H1 (cell line): ENCODE measurements around the gene METTL1.

Source experiments
- CHD1 ChIP-seq: IDR thresholded peaks from 2 replicates; pipeline ENCODE4 v1.6.1; 2012; ENCODE audit warnings: low read depth, low read length, improper control_type of control experiment
- CREB1 ChIP-seq: IDR thresholded peaks from 2 replicates; pipeline ENCODE4 v1.6.1; 2012; ENCODE audit warnings: inconsistent platforms
- EZH2 ChIP-seq: fragments of 200-600 bp; sonication (generic); IDR thresholded peaks from 2 replicates; pipeline ENCODE4 v1.7.1; 2012; ENCODE audit warnings: low read depth, mild to moderate bottlenecking, moderate library complexity, low read length, inconsistent platforms; ENCODE audit not compliant: severe bottlenecking
- JUND ChIP-seq: IDR thresholded peaks from 2 replicates; pipeline ENCODE4 v1.6.1; 2011; ENCODE audit warnings: mild to moderate bottlenecking, improper control_type of control experiment, low read length
- NRF1 ChIP-seq: IDR thresholded peaks from 2 replicates; pipeline ENCODE4 v1.6.1; 2011; ENCODE audit warnings: mild to moderate bottlenecking, low read depth, low read length, improper control_type of control experiment
- PHF8 ChIP-seq: fragments of 200-600 bp; sonication (generic); conservative IDR thresholded peaks from 2 replicates; pipeline ENCODE4 v1.7.1; 2012; ENCODE audit warnings: low read depth, mild to moderate bottlenecking, inconsistent platforms, low read length, moderate library complexity
- POLR2A ChIP-seq, 2 experiments: IDR thresholded peaks; 1 replicate in 1 of 2; 2 replicates in 1 of 2; pipeline ENCODE4 v1.6.1; 2011; ENCODE audit warnings: low read depth in 2 of 2, low read length in 2 of 2, mild to moderate bottlenecking in 2 of 2; ENCODE audit errors: control extremely low read depth in 1 of 2
- RFX5 ChIP-seq: IDR thresholded peaks from 2 replicates; pipeline ENCODE4 v1.6.1; 2011; ENCODE audit warnings: low read depth, low read length, improper control_type of control experiment, borderline replicate concordance
- RXRA ChIP-seq: IDR thresholded peaks from 2 replicates; pipeline ENCODE4 v1.6.1; 2011; ENCODE audit warnings: low read depth, mild to moderate bottlenecking, low read length, moderate library complexity; ENCODE audit not compliant: insufficient read depth
- SRF ChIP-seq: IDR thresholded peaks from 2 replicates; pipeline ENCODE4 v1.6.1; 2011; ENCODE audit warnings: mild to moderate bottlenecking, low read depth, low read length, moderate library complexity
- ZNF274 ChIP-seq: IDR thresholded peaks from 2 replicates; pipeline ENCODE4 v1.7.0; 2012; ENCODE audit warnings: low read length, borderline replicate concordance; ENCODE audit errors: extremely low read depth
- TF ChIP-seq, protein P1 (sequence below), 3 experiments: IDR thresholded peaks; 1 replicate in 2 of 3; 2 replicates in 1 of 3; pipeline versions ENCODE4 v1.5.1 to v1.6.1; 2011; ENCODE audit warnings: low read length in 3 of 3, mild to moderate bottlenecking in 3 of 3, inconsistent platforms in 2 of 3, low read depth in 1 of 3, moderate library complexity in 1 of 3; ENCODE audit not compliant: insufficient read depth in 1 of 3; ENCODE audit errors: control extremely low read depth in 1 of 3

DNA sequence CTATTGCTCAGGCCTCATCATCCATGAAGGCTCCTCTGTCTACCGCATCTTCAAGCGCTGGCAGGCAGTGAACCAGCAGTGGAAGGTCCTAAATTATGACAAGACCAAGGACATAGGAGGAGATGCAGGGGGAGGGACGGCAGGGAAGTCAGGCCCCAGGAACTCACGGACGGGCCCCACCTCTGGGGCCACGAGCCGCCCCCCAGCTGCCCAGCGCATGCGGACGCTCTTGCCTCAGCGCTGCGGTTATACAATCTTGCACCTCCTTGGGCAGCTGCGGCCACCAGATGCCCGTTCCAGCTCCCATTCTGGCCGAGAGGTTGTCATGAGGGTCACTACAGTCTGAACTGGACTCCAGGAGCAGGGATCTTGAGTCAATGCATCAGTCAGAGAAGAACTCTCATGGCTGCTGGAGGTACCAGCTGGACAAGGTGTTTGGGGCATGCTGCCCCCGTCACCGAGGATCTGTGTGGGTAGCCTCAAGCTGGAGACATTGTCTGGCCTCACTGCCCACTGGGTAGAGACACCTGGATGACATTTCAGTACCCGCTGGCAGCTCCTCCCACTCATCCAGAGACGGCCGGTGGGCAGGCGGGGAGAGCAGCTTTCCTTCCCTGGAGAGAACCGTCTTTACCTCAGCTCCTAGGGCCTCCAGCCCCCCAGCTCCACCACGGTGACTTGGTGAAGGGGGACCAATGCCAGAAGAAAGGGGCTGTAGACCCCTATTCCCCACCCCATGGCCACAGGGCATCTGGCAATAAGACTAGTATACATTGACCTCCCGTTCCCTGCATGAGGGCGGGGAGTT, 13.1 kb downstream of the METTL1 start:
- TF ChIP-seq JUND, result no peak
- TF ChIP-seq PHF8, result no peak
- no peak for TF ChIP-seq POLR2A (IDR thresholded peaks at IDR 0.05; ENCODE audit: control extremely low read depth in 1 of 2, low read depth in 2 of 2, low read length in 2 of 2)
- TF ChIP-seq EZH2, result no peak
- TF ChIP-seq SRF, result no peak
- no peak for TF ChIP-seq NRF1
- TF ChIP-seq, protein P1, sequence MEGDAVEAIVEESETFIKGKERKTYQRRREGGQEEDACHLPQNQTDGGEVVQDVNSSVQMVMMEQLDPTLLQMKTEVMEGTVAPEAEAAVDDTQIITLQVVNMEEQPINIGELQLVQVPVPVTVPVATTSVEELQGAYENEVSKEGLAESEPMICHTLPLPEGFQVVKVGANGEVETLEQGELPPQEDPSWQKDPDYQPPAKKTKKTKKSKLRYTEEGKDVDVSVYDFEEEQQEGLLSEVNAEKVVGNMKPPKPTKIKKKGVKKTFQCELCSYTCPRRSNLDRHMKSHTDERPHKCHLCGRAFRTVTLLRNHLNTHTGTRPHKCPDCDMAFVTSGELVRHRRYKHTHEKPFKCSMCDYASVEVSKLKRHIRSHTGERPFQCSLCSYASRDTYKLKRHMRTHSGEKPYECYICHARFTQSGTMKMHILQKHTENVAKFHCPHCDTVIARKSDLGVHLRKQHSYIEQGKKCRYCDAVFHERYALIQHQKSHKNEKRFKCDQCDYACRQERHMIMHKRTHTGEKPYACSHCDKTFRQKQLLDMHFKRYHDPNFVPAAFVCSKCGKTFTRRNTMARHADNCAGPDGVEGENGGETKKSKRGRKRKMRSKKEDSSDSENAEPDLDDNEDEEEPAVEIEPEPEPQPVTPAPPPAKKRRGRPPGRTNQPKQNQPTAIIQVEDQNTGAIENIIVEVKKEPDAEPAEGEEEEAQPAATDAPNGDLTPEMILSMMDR (IDR thresholded peaks at IDR 0.05; ENCODE audit: control extremely low read depth in 1 of 3, insufficient read depth in 1 of 3, low read depth in 1 of 3, low read length in 3 of 3), result no peak
- no peak for TF ChIP-seq ZNF274
- TF ChIP-seq RFX5, result no peak
- no peak for TF ChIP-seq CHD1
- no peak for TF ChIP-seq CREB1
- TF ChIP-seq RXRA, result no peak
